GM23338 (cell line): ENCODE data around the gene ZBTB2. TPM values are rescaled to one million over a fixed set of nuclear protein-coding genes. Genes with fewer than 3 reads are reported as not detected.

Experiments used
- ATAC-seq: fragments of 200-7000 bp; cut with Tn5 transposase; 3 replicates; pipeline ENCODE4 v1.9.1; 2020
- DNase-seq: peaks from one replicate; pipeline ENCODE4 v3.0.0-alpha.2; 2015; ENCODE audit warnings: low spot score
- H2AFZ ChIP-seq: fragments of 200-600 bp; sonication (generic); 2 replicates; pipeline ENCODE4 v1.8.0; 2016; ENCODE audit warnings: antibody characterized with exemption, mild to moderate bottlenecking, moderate library complexity
- H3F3A ChIP-seq: fragments of 200-600 bp; sonication (generic); replicated peaks from 2 replicates; pipeline ENCODE4 v1.8.0; 2017; ENCODE audit warnings: antibody characterized with exemption, mixed run types, low read depth
- H3K27ac ChIP-seq: fragments of 200-600 bp; sonication (generic); 2 replicates; pipeline ENCODE4 v1.6.1; 2016; ENCODE audit warnings: low read depth
- H3K27me3 ChIP-seq: fragments of 200-600 bp; sonication (generic); 2 replicates; pipeline ENCODE4 v1.8.0; 2016; ENCODE audit warnings: mild to moderate bottlenecking, mixed run types, moderate library complexity; ENCODE audit not compliant: insufficient read depth
- H3K36me3 ChIP-seq: fragments of 200-600 bp; sonication (generic); 2 replicates; pipeline ENCODE4 v1.8.0; 2016; ENCODE audit warnings: mild to moderate bottlenecking; ENCODE audit not compliant: insufficient read depth
- H3K4me1 ChIP-seq: fragments of 200-600 bp; sonication (generic); 2 replicates; pipeline ENCODE4 v1.8.0; 2016; ENCODE audit warnings: mild to moderate bottlenecking, moderate library complexity; ENCODE audit not compliant: insufficient read depth
- H3K4me2 ChIP-seq: fragments of 200-600 bp; sonication (generic); 2 replicates; pipeline ENCODE4 v1.7.1; 2017; ENCODE audit warnings: mixed run types
- H3K4me3 ChIP-seq: fragments of 200-600 bp; sonication (generic); 2 replicates; pipeline ENCODE4 v1.6.1; 2016; ENCODE audit warnings: mixed run types
- H3K79me2 ChIP-seq: fragments of 200-600 bp; sonication (generic); replicated peaks from 2 replicates; pipeline ENCODE4 v1.8.0; 2017; ENCODE audit warnings: mild to moderate bottlenecking; ENCODE audit not compliant: insufficient read depth
- H3K9me2 ChIP-seq: fragments of 200-600 bp; sonication (generic); 2 replicates; pipeline ENCODE4 v1.8.0; 2017; ENCODE audit not compliant: insufficient read depth
- H4K20me1 ChIP-seq: fragments of 200-600 bp; sonication (generic); replicated peaks from 2 replicates; pipeline ENCODE4 v1.8.0; 2017; ENCODE audit warnings: mild to moderate bottlenecking; ENCODE audit not compliant: insufficient read depth
- H3K27ac Mint-ChIP-seq: 2 replicates; pipeline ENCODE4 v1.8.0; 2020; ENCODE audit warnings: inconsistent platforms, mild to moderate bottlenecking, moderate library complexity, mixed read lengths
- H3K27me3 Mint-ChIP-seq: 3 replicates; pipeline ENCODE4 v1.8.0; 2022; ENCODE audit warnings: low read depth, mild to moderate bottlenecking, moderate library complexity, mixed read lengths, inconsistent platforms; ENCODE audit not compliant: insufficient read depth, poor library complexity
- H3K36me3 Mint-ChIP-seq: 3 replicates; pipeline ENCODE4 v1.8.0; 2021; ENCODE audit warnings: low read depth, mild to moderate bottlenecking, inconsistent platforms, moderate library complexity, mixed read lengths
- H3K4me1 Mint-ChIP-seq: 3 replicates; pipeline ENCODE4 v1.8.0; 2020; ENCODE audit warnings: mild to moderate bottlenecking, inconsistent platforms, mixed read lengths
- H3K4me3 Mint-ChIP-seq: 3 replicates; pipeline ENCODE4 v1.8.0; 2021; ENCODE audit warnings: moderate library complexity, mild to moderate bottlenecking, inconsistent platforms, mixed read lengths
- H3K9me3 Mint-ChIP-seq: 3 replicates; pipeline ENCODE4 v1.8.0; 2020; ENCODE audit warnings: moderate library complexity, mild to moderate bottlenecking, inconsistent platforms, mixed read lengths
- CREB1 ChIP-seq: fragments of 250-450 bp; sonication (Bioruptor Pico); IDR thresholded peaks from 2 replicates; pipeline ENCODE4 v1.5.0; 2020; ENCODE audit warnings: low read depth, mild to moderate bottlenecking, moderate library complexity
- EZH2 ChIP-seq: fragments of 200-600 bp; sonication (generic); IDR thresholded peaks from one replicate; pipeline ENCODE4 v1.8.0; 2017; ENCODE audit warnings: antibody characterized with exemption, mild to moderate bottlenecking, low read depth; ENCODE audit not compliant: unreplicated experiment
- ZNF331 ChIP-seq: fragments of 250-450 bp; sonication (Bioruptor Pico); IDR thresholded peaks from 2 replicates; pipeline ENCODE4 v1.5.0; 2020; ENCODE audit warnings: low read depth, mild to moderate bottlenecking, moderate library complexity
- ZNF462 ChIP-seq: fragments of 250-450 bp; sonication (Bioruptor Pico); IDR thresholded peaks from 2 replicates; pipeline ENCODE4 v1.5.0; 2020; ENCODE audit warnings: mild to moderate bottlenecking, moderate library complexity
- polyA plus RNA-seq: library from polyadenylated mRNA; unstranded; fragments of >200 nt; fragmentation: Nextera tagmentation; extraction: Ambion mirVana; gene quantifications from 2 replicates; pipeline ENCODE4 v1.2.1, GENCODE V29; 2016
- total RNA-seq: library from RNA; depleted of rRNA; stranded (reverse); fragments of >200 nt; shearing (Covaris generic); gene quantifications from 2 replicates; pipeline ENCODE4 v1.2.3, GENCODE V29; 2014
- TF ChIP-seq, protein P1 (sequence below): IDR thresholded peaks from one replicate; pipeline ENCODE4 v1.6.1; 2018; ENCODE audit warnings: antibody characterized with exemption; ENCODE audit not compliant: unreplicated experiment

ZBTB2 gene
- total and polyA plus RNA-seq, 2 experiments from 2014 or later = 11.4 to 21.9 TPM

DNA sequence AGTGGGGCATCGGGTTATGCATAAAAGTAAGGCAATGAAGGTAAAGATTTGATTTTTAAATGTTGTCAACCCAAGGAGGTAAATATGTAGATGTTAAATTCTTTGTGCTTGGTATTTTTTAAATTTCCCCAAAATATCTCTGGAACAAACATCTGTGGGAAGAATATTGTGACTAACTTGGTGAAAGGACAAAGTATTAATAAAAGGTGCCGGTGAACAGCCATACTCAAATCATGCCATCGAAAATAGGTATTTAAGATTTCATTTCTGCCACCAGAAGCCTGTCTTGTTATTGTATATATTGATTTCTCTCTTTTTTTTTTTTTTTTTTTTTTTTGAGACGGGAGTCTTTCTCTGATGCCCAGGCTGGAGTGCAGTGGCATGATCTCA lies 12.6 kb upstream of the ZBTB2 start (continued):
- no peak for TF ChIP-seq ZNF462
- TF ChIP-seq ZNF331 (CRISPR knock-in tag) = no peak

DNA sequence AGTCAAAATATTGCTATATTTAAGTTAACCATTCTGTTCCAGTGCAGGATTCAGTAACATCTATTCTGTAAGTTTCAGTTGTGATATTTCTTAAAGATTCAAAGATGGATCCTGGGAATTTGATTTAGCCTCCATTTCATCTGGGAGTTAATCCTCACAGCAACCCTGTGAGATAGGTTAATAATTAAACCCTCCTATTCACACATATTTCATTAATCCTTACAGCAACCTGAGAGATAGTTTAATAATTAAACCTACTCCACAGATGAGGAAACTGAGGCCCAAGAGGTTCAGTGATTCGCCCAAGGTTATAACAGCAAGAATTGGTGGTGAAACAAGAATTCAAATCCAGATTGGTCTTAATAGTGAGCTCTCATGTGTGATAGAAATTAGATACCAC lies 10.9 kb upstream of the ZBTB2 start:
- no peak overlapping the region for H3K27ac ChIP-seq
- TF ChIP-seq, protein P1, sequence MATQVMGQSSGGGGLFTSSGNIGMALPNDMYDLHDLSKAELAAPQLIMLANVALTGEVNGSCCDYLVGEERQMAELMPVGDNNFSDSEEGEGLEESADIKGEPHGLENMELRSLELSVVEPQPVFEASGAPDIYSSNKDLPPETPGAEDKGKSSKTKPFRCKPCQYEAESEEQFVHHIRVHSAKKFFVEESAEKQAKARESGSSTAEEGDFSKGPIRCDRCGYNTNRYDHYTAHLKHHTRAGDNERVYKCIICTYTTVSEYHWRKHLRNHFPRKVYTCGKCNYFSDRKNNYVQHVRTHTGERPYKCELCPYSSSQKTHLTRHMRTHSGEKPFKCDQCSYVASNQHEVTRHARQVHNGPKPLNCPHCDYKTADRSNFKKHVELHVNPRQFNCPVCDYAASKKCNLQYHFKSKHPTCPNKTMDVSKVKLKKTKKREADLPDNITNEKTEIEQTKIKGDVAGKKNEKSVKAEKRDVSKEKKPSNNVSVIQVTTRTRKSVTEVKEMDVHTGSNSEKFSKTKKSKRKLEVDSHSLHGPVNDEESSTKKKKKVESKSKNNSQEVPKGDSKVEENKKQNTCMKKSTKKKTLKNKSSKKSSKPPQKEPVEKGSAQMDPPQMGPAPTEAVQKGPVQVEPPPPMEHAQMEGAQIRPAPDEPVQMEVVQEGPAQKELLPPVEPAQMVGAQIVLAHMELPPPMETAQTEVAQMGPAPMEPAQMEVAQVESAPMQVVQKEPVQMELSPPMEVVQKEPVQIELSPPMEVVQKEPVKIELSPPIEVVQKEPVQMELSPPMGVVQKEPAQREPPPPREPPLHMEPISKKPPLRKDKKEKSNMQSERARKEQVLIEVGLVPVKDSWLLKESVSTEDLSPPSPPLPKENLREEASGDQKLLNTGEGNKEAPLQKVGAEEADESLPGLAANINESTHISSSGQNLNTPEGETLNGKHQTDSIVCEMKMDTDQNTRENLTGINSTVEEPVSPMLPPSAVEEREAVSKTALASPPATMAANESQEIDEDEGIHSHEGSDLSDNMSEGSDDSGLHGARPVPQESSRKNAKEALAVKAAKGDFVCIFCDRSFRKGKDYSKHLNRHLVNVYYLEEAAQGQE = no peak
- TF ChIP-seq CREB1 (CRISPR knock-in tag) (no peak), EZH2 (no peak)
- H3K79me2 ChIP-seq = peaks cover 76% of the 10 kb centered on the region
- no peak overlapping the region for H2AFZ ChIP-seq
- H3K27ac Mint-ChIP-seq = no peak overlapping the region
- no peak for ATAC-seq
- H3K4me1 Mint-ChIP-seq = no peaks in the 10 kb centered on the region; the same call in 1 of the 3 replicates
- H3K4me1 ChIP-seq = no peaks in the 10 kb centered on the region
- H3K36me3 ChIP-seq = no peaks in the 10 kb centered on the region; the same call in 1 of the 2 replicates
- H3K27me3 ChIP-seq = no peaks in the 10 kb centered on the region
- H3K4me3 ChIP-seq = no peak overlapping the region
- H4K20me1 ChIP-seq = peaks cover 37% of the 10 kb centered on the region
- H3F3A ChIP-seq = 0 out of 2 replicates have a peak, but pooled peaks cover 8% of the 10 kb centered on the region
- H3K4me3 Mint-ChIP-seq = no peak overlapping the region
- H3K4me2 ChIP-seq = no peak overlapping the region
- no peak for DNase-seq
- H3K36me3 Mint-ChIP-seq = peaks cover 47% of the 10 kb centered on the region
- no peaks in the 10 kb centered on the region for H3K9me3 Mint-ChIP-seq
- no peaks in the 10 kb centered on the region for H3K9me2 ChIP-seq
- H3K27me3 Mint-ChIP-seq = peaks cover 5% of the 10 kb centered on the region
